Measurements from ENCODE around the gene GTF3C4.
A peak's percentile ranks its signal among the peaks of the same experiment; 100 is the strongest.
"Not testable (repeated sequence)": the region's sequence is repeated elsewhere in the genome, so short reads cannot be mapped to it uniquely, and the experiment has no call there.

The GTF3C4 gene

DNA sequence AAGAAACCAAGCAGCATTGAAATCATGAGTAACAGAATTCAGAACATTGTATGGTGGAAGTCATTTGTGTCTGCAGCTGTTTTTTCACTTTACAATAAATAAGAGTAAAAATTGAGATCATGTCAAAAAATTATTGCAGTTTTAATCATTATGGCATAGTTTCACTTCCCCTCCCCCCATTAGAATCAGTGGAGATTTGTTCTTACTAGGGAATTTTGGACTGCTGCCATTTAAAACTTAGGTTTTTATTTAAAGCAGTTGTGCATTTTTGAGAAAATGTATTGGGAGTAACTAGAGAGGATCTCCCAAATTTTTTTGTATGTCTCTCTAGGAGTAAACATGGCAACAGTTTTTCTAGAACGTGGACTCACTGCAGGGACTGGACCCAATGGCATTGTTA lies 20.4 kb downstream of the GTF3C4 start:
- peaks cover 30% of the 10 kb centered on the region for H3K36me3 Mint-ChIP-seq (ENCODE audit: insufficient read depth)
- no peak overlapping the region for H3K4me3 Mint-ChIP-seq

DNA sequence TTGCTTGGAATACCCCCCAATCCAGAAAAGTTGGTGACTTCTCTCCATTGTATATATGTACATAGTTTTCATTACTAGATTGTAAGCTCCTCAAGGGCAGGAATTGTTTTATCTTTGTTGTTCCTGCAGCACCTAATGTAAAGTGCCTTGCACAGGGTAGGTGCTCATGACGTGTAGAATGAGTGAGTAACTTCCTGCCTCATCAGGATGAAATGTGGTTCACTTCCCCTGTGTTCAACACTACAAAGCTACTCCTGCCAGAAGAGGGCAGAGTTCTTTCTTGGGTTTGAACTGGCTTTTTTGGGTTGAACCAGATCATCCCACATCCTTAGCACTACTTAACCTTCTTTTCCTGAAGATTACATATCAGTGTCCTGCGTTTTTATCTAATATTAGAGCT lies 23.9 kb downstream of the GTF3C4 start:
- no peak overlapping the region for H3K27ac Mint-ChIP-seq

More for the DNA sequence above, 20.4 kb downstream of the GTF3C4 start:
- no peaks in the 10 kb centered on the region for H3K27me3 Mint-ChIP-seq
- no peaks in the 10 kb centered on the region for H3K9me3 Mint-ChIP-seq
- ATAC-seq (replicated peaks) (no peak), DNase-seq (no peak)
- H3K4me1 Mint-ChIP-seq (ENCODE audit: low read depth in 2 of 2) = peaks cover 4% of the 10 kb centered on the region in 2 donors
- H3K27ac Mint-ChIP-seq = no peak overlapping the region

DNA sequence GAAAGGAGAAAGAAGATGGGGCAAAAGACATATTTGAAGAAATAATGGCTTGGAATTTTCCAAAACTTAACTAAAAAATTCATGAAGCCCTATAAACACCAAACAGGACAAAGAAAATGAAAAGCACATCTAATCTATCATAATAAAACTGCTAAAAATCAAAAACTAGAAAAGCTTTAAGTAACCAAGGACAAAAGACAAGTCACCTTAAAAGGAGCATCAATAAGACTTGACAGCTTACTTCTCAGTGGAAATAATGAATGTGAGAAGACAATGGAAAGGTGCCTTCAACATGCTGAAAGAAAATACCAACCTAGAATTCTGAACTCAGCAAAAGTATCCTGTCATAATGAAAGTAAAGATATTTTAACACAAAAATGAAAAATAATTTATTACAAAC lies 27.0 kb downstream of the GTF3C4 start:
- Mint-ChIP-seq H3K27me3 (peaks cover 0 to 10% of the 10 kb centered on the region in 2 donors), H3K9me3 (peaks cover 5 to 17% of the 10 kb centered on the region in 2 donors), H3K4me1 (ENCODE audit: low read depth in 2 of 2) (peaks cover 4% of the 10 kb centered on the region in 2 donors), H3K36me3 (ENCODE audit: insufficient read depth) (peaks cover 2% of the 10 kb centered on the region), H3K4me3 (no peak overlapping the region), H3K27ac (no peak overlapping the region)
- DNase-seq (no peak), ATAC-seq (replicated peaks) (no peak)

More for the DNA sequence above, 23.9 kb downstream of the GTF3C4 start:
- H3K4me3 Mint-ChIP-seq = no peak overlapping the region
- peaks cover 4% of the 10 kb centered on the region in 2 donors for H3K4me1 Mint-ChIP-seq (ENCODE audit: low read depth in 2 of 2)
- H3K9me3 Mint-ChIP-seq = peaks cover 5 to 17% of the 10 kb centered on the region in 2 donors
- DNase-seq (peak; percentile 14 to 15 (median 15)), ATAC-seq (replicated peaks) (peak; percentile 96)
- peaks cover 22% of the 10 kb centered on the region for H3K36me3 Mint-ChIP-seq (ENCODE audit: insufficient read depth)
- H3K27me3 Mint-ChIP-seq = peaks cover 0 to 10% of the 10 kb centered on the region in 2 donors

DNA sequence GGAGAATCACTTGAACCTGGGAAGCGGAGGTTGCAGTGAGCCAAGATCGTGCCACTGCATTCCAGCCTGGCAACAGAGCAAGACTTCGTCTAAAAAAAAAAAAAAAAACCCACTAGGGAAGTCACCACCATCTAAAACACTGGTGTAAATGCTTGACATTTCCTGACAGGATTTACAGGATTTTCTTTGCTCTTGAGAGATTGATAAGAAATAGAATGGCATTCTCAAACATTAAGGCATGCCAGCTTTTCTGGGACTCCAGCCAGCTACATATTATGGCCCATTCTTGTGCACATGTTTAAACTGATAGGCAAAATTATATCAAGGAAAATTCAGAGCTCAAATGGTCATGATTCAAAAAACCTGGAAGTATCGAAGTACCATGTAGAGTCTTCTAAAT lies 28.7 kb downstream of the GTF3C4 start:
- Mint-ChIP-seq H3K4me3 (no peak overlapping the region), H3K36me3 (ENCODE audit: insufficient read depth) (no peaks in the 10 kb centered on the region), H3K4me1 (ENCODE audit: low read depth in 2 of 2) (peaks cover 4% of the 10 kb centered on the region in 2 donors), H3K9me3 (peaks cover 5 to 17% of the 10 kb centered on the region in 2 donors), H3K27ac (no peak overlapping the region), H3K27me3 (peaks cover 0 to 20% of the 10 kb centered on the region in 2 donors)
- DNase-seq = no peak
- ATAC-seq (replicated peaks) = no peak

DNA sequence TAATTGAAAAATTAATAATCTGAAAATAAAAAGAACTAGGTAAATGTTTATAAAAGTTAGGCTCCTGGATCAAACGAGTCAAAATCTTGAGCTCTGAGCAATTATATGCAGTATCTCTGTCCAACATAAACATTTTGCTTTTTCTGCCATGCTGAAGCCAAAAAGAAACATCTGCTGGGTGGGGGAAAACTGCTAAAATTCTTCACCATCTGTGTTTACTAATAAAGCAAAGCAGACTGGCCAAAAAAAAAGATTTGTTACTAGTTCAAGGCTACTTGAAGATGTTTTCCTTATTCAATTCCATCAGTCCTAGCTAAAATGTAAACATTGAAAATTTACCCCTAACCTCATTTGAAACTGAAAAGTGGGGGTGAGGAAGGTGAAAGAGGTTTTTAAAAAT lies 29.7 kb downstream of the GTF3C4 start:
- no peaks in the 10 kb centered on the region for H3K4me1 Mint-ChIP-seq (ENCODE audit: low read depth in 2 of 2)
- H3K4me3 Mint-ChIP-seq = no peak overlapping the region
- H3K27ac Mint-ChIP-seq = no peak overlapping the region
- DNase-seq = no peak
- no peak for ATAC-seq (replicated peaks)
- H3K36me3 Mint-ChIP-seq (ENCODE audit: insufficient read depth) = no peaks in the 10 kb centered on the region
- H3K27me3 Mint-ChIP-seq = peaks cover 0 to 25% of the 10 kb centered on the region in 2 donors
- H3K9me3 Mint-ChIP-seq = peaks cover 5 to 17% of the 10 kb centered on the region in 2 donors

DNA sequence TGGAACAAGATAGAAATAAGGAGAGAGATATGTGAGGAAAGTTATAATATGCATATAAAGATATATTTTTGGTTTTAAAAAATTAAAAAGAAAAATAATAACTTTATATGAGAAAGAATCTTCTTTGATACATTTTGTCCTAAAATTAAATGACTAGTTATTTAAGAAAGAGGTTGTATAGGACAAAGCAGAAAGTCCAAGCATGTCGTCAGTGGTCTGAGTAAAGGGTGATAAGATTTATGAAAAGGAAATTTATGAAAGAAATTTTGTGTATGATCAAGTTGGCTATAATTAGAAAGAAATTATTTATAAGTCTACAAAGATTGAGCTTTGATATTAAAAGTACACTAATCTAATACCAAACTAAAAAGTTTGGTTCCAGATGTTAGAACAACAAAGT lies 32.0 kb downstream of the GTF3C4 start:
- Mint-ChIP-seq H3K27ac (no peak overlapping the region), H3K36me3 (ENCODE audit: insufficient read depth) (no peaks in the 10 kb centered on the region), H3K9me3 (peaks cover 5 to 11% of the 10 kb centered on the region in 2 donors), H3K27me3 (peaks cover 10 to 45% of the 10 kb centered on the region in 2 donors), H3K4me3 (no peak overlapping the region), H3K4me1 (ENCODE audit: low read depth in 2 of 2) (no peaks in the 10 kb centered on the region)
- no peak for ATAC-seq (replicated peaks)
- DNase-seq = no peak

DNA sequence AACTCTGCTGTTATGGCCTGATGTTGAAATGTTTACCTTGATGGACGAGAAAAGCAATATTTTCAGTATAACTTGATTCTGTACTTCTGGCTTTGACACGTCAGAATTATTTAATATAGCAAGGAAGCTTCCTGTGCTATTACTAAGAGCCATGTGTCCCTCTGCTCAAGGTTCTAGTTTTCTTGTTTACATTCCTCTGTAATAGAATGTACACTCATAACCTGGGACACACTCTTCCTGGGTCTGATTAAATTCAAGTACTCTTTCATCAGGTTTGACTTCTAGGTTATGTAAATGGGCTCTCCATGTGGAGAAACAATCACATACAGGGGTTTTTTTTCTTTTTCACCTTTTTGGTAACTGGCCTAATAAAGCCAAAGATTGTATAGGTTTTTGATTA lies 33.1 kb downstream of the GTF3C4 start:
- no peaks in the 10 kb centered on the region for H3K4me1 Mint-ChIP-seq (ENCODE audit: low read depth in 2 of 2)
- DNase-seq (no peak), ATAC-seq (replicated peaks) (no peak)
- H3K27me3 Mint-ChIP-seq = peaks cover 10 to 47% of the 10 kb centered on the region in 2 donors
- no peak overlapping the region for H3K4me3 Mint-ChIP-seq
- no peaks in the 10 kb centered on the region for H3K36me3 Mint-ChIP-seq (ENCODE audit: insufficient read depth)
- H3K9me3 Mint-ChIP-seq = peaks cover 0 to 2% of the 10 kb centered on the region in 2 donors
- H3K27ac Mint-ChIP-seq = no peak overlapping the region

DNA sequence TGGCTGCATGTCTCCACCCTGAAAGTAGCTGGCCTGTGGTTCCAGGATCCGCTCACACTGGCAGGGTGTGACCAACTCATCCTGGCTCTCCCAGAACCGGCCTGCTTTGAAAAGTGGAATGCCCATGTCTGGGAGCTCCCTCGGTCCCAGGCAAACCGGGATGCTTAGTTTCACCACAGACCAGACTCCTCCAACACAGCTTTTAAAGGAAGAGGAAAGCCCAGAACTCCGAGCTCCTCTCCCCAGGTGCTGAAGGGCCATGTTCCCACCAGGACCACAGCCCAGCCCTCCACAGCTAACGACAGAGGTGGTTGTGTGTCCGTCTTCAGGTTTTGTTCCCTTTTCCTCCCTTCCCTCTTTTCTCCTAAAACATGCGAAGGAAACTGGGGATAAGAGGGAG lies 38.0 kb downstream of the GTF3C4 start:
- Mint-ChIP-seq H3K4me1 (ENCODE audit: low read depth in 2 of 2) (no peaks in the 10 kb centered on the region), H3K27me3 (peaks cover 27 to 71% of the 10 kb centered on the region in 2 donors), H3K4me3 (no peak overlapping the region), H3K9me3 (no peaks in the 10 kb centered on the region), H3K36me3 (ENCODE audit: insufficient read depth) (no peaks in the 10 kb centered on the region), H3K27ac (no peak overlapping the region)
- ATAC-seq (replicated peaks) = no peak
- DNase-seq = no peak

DNA sequence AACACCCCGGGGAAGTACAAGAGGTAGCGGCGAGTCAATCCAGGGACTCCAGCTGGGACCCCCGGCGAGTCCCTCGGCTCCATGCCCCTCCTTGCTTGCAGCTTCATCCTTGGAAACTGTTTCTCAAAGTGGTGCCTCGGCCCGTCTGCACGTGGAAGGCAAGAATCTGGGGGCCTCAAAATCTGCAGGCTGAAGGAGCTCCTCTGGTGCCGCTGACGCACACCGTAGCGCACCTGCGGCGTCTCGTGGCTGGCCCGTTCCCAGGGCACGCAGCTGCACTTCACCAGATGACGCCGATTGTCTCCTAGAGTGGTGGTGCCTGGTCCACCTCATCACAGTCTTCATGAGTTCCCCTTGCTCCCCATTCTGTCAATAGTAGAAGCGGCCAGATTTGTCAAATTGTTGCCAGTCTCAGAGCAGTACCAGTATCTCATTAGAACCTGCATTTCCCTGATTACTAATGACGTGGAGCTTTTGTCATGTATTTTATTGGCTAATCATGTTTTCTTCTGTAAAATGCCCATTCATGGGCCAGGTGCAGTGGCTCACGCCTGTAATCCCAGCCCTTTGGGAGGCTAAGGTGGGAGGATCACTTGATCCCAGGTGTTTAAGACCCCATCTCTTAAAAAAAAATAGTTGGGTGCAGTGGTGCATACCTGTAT lies 38.6 kb downstream of the GTF3C4 start:
- H3K9me3 Mint-ChIP-seq = no peaks in the 10 kb centered on the region
- peaks cover 30 to 71% of the 10 kb centered on the region in 2 donors for H3K27me3 Mint-ChIP-seq
- no peaks in the 10 kb centered on the region for H3K4me1 Mint-ChIP-seq (ENCODE audit: low read depth in 2 of 2)
- ATAC-seq (replicated peaks) = no peak
- no peak overlapping the region for H3K27ac Mint-ChIP-seq
- no peak for DNase-seq
- no peak overlapping the region for H3K4me3 Mint-ChIP-seq
- H3K36me3 Mint-ChIP-seq (ENCODE audit: insufficient read depth) = no peaks in the 10 kb centered on the region

DNA sequence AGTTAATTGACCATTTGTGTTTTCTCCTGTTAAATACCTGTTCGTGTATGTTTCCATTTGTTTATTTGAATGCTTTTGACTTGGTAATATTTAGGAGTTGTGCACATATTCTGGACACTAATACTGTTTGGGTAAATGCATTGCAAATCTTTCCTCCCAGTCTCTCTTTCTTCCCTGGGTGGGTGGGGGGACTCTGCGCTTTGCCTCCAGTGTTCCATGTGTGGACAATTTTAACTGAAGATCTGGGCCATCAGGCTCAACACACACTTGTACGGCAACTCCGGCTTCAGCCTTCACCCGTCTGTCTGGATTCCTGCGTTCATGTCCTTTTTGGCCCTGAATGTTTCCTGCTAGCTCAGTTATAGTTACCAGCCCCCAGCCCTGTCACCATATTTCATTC lies 40.1 kb downstream of the GTF3C4 start:
- H3K9me3 Mint-ChIP-seq = no peaks in the 10 kb centered on the region
- H3K4me1 Mint-ChIP-seq (ENCODE audit: low read depth in 2 of 2) = no peaks in the 10 kb centered on the region
- H3K36me3 Mint-ChIP-seq (ENCODE audit: insufficient read depth) = no peaks in the 10 kb centered on the region
- no peak for DNase-seq
- H3K4me3 Mint-ChIP-seq = no peak overlapping the region
- no peak for ATAC-seq (replicated peaks)
- no peak overlapping the region for H3K27ac Mint-ChIP-seq
- peaks cover 30 to 64% of the 10 kb centered on the region in 2 donors for H3K27me3 Mint-ChIP-seq

DNA sequence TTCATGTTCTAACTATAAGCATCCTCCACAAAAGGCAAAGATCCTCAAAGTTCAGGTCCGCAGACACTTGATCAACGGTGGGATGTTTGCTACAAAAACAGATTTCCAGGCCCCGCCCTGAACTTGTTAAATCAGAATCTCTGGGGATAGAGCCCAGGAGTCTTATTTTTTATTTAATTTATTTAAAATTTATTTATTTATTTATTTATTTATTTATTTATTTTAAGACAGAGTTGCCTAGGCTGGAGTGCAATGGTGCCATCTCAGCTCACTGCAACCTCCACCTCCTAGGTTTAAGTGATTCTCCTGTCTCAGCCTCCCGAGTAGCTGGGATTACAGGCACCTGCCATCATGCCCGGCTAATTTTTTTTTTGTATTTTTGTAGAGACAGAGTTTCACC lies 40.9 kb downstream of the GTF3C4 start:
- H3K27me3 Mint-ChIP-seq = peaks cover 29 to 63% of the 10 kb centered on the region in 2 donors
- not testable (repeated sequence) for ATAC-seq (replicated peaks); H3K9me3 Mint-ChIP-seq; H3K27ac Mint-ChIP-seq; H3K4me1 Mint-ChIP-seq (ENCODE audit: low read depth in 2 of 2); H3K36me3 Mint-ChIP-seq (ENCODE audit: insufficient read depth); DNase-seq; H3K4me3 Mint-ChIP-seq

DNA sequence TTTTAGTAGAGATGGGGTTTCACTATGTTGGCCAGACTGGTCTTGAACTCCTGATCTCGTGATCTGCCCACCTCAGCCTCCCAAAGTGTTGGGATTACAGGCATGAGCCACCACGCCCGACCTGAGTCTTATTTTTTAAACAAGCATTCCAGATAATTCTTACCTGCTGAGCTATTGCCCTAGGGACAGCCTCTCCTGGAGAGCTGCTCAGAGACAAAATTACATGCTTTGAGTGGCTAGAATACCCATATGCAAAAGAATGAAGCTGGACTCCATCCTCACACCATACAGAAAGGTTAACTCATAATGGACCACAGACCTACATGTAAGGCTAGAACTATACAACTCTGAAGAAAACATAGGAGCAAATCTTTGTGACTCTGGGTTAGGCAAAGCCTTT lies 41.6 kb downstream of the GTF3C4 start:
- H3K27me3 Mint-ChIP-seq = peaks cover 22 to 63% of the 10 kb centered on the region in 2 donors
- no peak overlapping the region for H3K27ac Mint-ChIP-seq
- no peaks in the 10 kb centered on the region for H3K36me3 Mint-ChIP-seq (ENCODE audit: insufficient read depth)
- DNase-seq = no peak
- H3K4me1 Mint-ChIP-seq (ENCODE audit: low read depth in 2 of 2) = no peaks in the 10 kb centered on the region
- no peak for ATAC-seq (replicated peaks)
- H3K9me3 Mint-ChIP-seq = no peaks in the 10 kb centered on the region
- H3K4me3 Mint-ChIP-seq = no peak overlapping the region

DNA sequence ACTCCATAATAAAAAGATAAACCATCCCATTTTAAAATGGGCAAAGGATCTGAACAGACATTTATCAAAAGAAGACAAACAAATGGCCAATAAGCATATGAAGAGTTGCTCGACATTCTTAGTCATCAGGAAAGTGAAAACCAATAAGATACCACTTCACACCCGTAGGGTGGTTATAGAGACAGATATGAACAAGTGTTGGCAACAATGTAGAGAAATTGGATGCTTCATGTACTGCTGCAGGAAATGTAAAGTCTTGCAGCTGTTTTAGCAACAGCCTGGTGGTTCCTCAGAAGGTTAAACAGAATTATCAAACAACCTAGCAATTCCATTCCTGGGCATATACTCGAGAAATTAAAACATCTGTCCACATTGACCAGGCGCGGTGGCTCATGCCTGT lies 42.5 kb downstream of the GTF3C4 start:
- no peaks in the 10 kb centered on the region for H3K4me1 Mint-ChIP-seq (ENCODE audit: low read depth in 2 of 2)
- DNase-seq (no peak), ATAC-seq (replicated peaks) (no peak)
- H3K4me3 Mint-ChIP-seq = no peak overlapping the region
- no peak overlapping the region for H3K27ac Mint-ChIP-seq
- peaks cover 21 to 68% of the 10 kb centered on the region in 2 donors for H3K27me3 Mint-ChIP-seq
- H3K36me3 Mint-ChIP-seq (ENCODE audit: insufficient read depth) = no peaks in the 10 kb centered on the region
- H3K9me3 Mint-ChIP-seq = no peaks in the 10 kb centered on the region

DNA sequence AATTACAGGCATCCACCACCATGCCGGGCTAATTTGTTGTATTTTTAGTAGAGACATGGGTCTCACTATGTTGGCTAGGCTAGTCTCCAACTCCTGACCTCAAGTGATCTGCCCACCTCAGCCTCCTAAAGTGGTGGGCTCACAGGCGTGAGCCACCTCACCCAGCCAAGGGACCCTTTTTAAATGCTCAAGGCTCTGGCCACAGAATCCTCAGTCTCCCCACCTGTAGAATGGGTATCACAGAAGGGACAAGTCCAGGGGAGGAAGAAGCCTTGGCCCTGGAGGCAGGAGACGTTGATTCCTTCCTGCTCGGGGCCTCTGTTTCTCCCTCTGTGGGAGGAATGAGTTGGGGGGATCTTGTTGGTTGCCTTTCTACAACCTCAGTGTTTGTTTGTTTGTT lies 45.7 kb downstream of the GTF3C4 start:
- Mint-ChIP-seq H3K27me3 (peaks cover 28 to 58% of the 10 kb centered on the region in 2 donors), H3K4me1 (ENCODE audit: low read depth in 2 of 2) (no peaks in the 10 kb centered on the region), H3K9me3 (no peaks in the 10 kb centered on the region), H3K4me3 (no peak overlapping the region), H3K27ac (no peak overlapping the region), H3K36me3 (ENCODE audit: insufficient read depth) (no peaks in the 10 kb centered on the region)
- ATAC-seq (replicated peaks) (no peak), DNase-seq (no peak)
